ENCODE measurements around the gene MS4A3.
"Not testable (repeated sequence)": the region's sequence is repeated elsewhere in the genome, so short reads cannot be mapped to it uniquely, and the experiment has no call there.

The MS4A3 gene

DNA sequence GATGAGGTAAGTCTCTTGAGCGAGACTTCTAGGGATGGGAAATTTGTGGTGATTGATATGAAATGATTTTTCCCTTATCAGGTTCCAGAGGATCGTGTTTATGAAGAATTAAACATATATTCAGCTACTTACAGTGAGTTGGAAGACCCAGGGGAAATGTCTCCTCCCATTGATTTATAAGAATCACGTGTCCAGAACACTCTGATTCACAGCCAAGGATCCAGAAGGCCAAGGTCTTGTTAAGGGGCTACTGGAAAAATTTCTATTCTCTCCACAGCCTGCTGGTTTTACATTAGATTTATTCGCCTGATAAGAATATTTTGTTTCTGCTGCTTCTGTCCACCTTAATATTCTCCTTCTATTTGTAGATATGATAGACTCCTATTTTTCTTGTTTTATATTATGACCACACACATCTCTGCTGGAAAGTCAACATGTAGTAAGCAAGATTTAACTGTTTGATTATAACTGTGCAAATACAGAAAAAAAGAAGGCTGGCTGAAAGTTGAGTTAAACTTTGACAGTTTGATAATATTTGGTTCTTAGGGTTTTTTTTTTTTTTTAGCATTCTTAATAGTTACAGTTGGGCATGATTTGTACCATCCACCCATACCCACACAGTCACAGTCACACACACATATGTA lies 39.1 kb downstream of the MS4A3 start:
- no peak for DNase-seq

DNA sequence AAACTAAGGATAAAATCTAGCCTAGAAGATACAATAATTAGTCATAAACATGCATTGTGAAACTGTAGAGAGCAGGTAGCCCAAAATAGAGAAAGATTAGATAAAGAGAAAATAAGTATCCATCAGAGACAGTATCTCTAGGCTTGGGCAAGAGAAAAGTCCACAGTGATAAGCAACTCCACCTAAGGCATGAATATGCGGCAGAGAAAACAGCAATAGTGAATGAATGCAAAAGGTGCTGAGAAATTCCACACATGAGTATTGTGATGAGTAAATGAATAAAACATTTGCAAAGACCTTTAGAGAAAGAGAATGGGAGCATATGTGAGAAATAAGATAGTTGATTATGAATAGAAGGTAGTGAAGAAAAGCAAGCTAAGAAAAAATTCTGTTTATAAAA lies 40.7 kb downstream of the MS4A3 start:
- DNase-seq = no peak

DNA sequence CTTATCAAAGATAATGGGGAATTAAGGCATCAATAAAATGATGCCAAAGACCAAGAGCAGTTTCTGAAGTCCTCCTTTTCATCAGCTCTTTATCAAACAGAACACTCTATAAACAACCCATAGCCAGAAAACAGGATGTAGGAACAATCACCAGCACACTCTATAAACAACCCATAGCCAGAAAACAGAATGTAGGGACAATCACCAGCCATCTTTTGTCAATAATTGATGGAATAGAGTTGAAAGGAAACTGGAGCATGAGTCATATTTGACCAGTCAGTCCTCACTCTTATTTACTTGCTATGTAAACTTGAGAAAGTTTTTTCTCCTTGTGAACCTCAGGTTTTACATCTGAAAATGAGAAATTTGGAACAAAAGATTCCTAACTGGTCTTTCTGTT lies 42.0 kb downstream of the MS4A3 start:
- DNase-seq = no peak

DNA sequence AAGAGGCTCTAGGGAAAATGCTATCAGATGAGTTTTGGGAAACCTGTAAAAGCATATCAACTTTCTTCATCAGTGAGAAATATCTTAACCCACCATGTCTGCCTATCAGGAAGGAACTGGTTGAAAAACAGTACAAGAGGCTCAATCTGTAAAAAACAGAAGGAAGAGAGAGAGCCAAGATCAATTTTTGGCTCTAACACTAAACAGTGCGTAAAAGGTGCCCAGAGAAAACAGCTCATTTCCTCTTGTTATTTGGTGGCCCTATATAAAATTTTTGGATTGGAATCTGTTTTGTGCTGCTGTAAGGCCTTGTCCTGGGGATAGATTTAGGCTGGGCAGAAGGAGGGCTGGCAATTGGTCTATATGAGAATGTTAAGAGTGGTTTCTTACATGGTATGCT lies 44.1 kb downstream of the MS4A3 start:
- no peak for DNase-seq

DNA sequence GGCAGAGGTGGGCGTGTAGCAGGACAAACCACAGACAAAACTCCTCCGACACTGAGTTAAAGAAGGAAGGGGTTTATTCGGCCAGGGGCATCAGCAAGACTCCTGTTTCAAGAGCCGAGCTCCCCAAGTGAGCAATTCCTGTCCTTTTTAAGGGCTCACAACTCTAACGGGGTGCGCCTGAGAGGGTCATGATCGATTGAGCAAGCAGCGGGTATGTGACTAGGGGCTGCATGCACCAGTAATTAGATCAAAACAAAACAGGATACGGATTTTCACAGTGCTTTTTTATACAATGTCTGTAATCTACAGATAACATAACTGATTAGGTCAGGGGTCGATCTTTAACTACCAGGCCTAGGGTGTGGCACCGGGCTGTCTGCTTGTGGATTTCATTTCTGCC lies 44.9 kb downstream of the MS4A3 start:
- DNase-seq = not testable (repeated sequence)

DNA sequence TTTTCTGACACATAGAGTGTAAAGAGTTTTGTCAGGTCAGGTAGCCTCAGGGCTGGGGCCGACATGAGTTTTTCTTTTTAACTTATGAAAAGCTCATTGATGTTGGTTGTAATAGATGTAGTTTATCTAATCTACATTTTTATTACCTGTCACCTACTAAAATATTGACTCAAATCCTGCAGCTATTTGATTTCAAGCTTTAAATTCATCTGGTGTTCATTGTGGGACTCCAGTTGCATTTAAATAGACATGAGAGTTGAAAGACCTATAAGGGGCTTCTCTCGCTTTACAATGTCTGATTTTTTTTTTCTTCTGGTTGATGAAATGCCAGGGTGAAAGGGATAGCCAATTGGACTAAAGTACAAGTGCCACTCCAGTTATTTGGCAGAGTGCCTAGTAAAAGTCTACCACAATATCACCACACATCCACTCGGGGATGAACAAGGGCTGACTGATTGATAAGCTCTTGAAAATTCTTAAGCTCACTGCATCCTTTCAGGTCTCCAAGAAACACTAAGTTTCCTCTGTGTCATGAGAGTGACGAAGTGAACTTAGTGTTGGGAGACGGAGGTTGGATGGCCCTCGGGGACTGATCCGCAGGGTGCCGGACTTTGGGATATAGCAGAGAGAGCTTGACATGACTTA lies 48.1 kb downstream of the MS4A3 start:
- DNase-seq = not testable (repeated sequence)

DNA sequence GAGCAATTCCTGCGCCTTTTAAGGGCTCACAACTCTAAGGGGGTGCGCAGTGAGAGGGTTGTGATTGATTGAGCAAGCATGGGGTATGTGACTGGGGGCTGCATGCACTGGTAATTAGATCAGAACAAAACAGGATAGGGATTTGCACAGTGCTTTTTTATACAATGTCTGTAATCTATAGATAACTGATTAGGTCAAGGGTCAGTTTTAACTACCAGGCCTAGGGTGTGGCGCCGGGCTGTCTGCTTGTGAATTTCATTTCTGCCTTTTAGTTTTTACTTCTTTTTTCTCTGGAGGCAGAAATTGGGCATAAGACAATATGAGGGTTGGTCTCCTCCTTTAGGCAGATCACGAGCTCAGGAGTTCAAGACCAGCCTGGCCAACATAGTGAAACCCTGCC lies 52.2 kb downstream of the MS4A3 start:
- not testable (repeated sequence) for DNase-seq

DNA sequence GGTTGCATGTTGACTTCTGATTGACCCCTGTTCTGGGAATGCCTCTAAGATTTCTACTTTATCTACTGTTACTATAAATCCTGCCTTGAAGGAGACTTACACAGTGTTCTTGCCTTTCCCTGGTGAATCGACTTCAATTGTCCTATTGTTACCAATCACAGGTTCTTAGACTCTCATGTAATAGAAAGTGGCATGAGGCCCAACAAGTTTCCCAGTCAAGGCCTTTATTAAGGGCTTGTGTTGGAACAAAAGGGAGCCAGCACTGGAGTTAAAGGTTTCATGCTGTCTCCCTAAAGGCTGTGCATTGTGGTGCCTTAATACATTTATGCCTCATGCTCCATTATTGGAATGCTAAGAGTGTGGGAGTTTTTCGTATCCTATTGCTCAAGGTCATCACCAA lies 55.3 kb downstream of the MS4A3 start:
- no peak for DNase-seq

DNA sequence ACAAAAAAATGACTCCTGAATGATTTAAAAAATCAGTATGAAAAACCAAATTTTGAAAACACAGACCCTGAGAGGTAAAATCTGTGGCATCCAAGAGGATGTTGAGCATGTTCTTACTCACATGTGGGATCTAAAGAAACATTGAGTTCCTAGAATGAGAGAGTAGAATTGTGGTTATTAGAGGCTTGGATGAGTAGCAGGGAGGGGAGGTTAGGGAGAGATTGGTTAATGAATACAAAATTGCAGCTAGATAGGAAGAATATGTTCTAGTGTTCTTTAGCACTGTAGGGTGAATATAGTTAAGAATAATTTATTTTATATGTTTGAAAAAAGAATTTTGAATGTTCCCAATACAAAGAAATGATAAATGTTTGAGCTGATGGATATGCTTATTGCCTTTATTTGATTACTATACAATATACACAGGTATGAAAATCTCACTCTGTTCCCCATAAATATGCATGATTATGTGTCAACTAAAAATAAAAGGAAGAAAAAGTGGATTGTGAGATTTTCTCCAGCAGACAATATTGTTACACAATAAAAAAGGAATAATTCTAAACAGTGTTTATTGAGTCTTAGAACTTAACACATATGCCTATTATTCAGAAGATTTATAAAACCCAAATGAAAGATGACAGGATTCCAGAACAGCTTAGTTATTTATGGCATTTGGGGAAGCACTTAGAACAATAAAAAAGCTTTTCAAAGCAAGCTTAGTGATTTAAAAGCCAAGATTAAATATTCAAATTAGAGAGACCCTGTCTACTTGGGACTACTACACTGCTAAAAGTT lies 60.7 kb downstream of the MS4A3 start:
- no peak for DNase-seq

DNA sequence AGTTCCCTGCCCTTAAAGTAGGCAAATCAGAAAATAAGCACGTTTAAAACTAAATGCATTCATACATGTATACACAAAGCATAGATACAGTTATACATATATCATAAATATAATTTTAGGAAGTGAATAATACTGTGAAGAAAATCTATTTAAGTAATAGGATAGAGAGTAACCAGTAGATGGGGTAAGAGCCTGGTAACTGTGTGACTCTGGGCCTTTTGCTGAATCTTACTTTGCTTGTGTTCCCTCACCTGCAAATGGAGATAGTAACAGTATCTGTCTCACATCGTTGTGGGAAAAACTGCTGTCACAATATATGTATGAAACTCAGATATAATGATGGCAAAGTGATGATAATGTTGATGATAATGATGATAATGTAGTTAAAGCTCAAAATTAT lies 61.9 kb downstream of the MS4A3 start:
- DNase-seq = no peak

DNA sequence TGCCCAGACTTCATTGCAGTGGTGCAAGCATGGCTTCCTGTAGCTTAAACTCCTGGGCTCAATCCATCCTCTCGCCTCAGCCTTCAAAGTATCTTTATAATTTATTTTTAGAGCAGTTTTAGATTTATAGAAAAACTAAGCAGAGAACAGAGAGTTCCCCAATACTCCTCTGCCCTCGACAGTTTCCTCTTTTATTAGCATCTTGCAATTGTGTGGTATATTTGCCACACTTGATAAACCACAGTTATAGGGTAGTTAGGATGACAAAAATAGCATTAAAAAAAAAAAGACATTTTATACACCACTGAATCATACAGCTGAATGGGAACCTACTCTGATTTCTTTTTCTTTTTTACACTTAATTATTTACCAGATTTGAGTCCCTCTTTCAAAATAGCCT lies 63.2 kb downstream of the MS4A3 start:
- no peak for DNase-seq

Measured in NCI-H1930 (cell line).